Neural progenitor cell (in vitro differentiated cells): ENCODE results near the gene BRI3BP. TPM values are rescaled to one million over a fixed set of nuclear protein-coding genes. Genes with fewer than 3 reads are reported as not detected.

ENCODE experiments used
- DNase-seq: peaks from one replicate; pipeline ENCODE4 v3.0.0-alpha.2; 2016; ENCODE audit warnings: low spot score
- H2AFZ ChIP-seq: fragments of 200-600 bp; sonication (generic); replicated peaks from 2 replicates; pipeline ENCODE4 v1.6.1; 2016; ENCODE audit warnings: antibody characterized with exemption
- H3F3A ChIP-seq: fragments of 200-600 bp; sonication (generic); 2 replicates; pipeline ENCODE4 v1.6.1; 2016; ENCODE audit warnings: antibody characterized with exemption, low read depth
- H3K27ac ChIP-seq: fragments of 200-600 bp; sonication (generic); 2 replicates; pipeline ENCODE4 v1.5.1; 2016; ENCODE audit warnings: mild to moderate bottlenecking
- H3K27me3 ChIP-seq: fragments of 200-600 bp; sonication (generic); 2 replicates; pipeline ENCODE4 v1.6.1; 2016; ENCODE audit warnings: mild to moderate bottlenecking, moderate library complexity
- H3K36me3 ChIP-seq: fragments of 200-600 bp; sonication (generic); 2 replicates; pipeline ENCODE4 v1.5.1; 2016
- H3K4me1 ChIP-seq: fragments of 200-600 bp; sonication (generic); 2 replicates; pipeline ENCODE4 v1.6.1; 2016; ENCODE audit warnings: mixed run types
- H3K4me2 ChIP-seq: fragments of 200-600 bp; sonication (generic); 2 replicates; pipeline ENCODE4 v1.6.1; 2016
- H3K4me3 ChIP-seq: fragments of 200-600 bp; sonication (generic); 2 replicates; pipeline ENCODE4 v1.5.1; 2016
- H3K79me2 ChIP-seq: fragments of 200-600 bp; sonication (generic); 2 replicates; pipeline ENCODE4 v1.6.1; 2016; ENCODE audit warnings: low read depth
- H3K9ac ChIP-seq: fragments of 200-600 bp; sonication (generic); 2 replicates; pipeline ENCODE4 v1.6.1; 2016
- H3K9me3 ChIP-seq: fragments of 200-600 bp; sonication (generic); 2 replicates; pipeline ENCODE4 v1.5.1; 2016; ENCODE audit warnings: low read depth
- H4K20me1 ChIP-seq: fragments of 200-600 bp; sonication (generic); 2 replicates; pipeline ENCODE4 v1.6.1; 2016; ENCODE audit warnings: low read depth
- H3K27ac Mint-ChIP-seq: 3 replicates; pipeline ENCODE4 v1.8.0; 2021; ENCODE audit warnings: mixed read lengths
- H3K27me3 Mint-ChIP-seq: 2 replicates; pipeline ENCODE4 v1.8.0; 2022; ENCODE audit warnings: low read depth, mild to moderate bottlenecking, inconsistent platforms, moderate library complexity, mixed read lengths; ENCODE audit not compliant: insufficient read depth
- H3K36me3 Mint-ChIP-seq: 3 replicates; pipeline ENCODE4 v1.8.0; 2021; ENCODE audit warnings: mixed read lengths
- H3K4me1 Mint-ChIP-seq: 3 replicates; pipeline ENCODE4 v1.8.0; 2021; ENCODE audit warnings: mixed read lengths
- H3K4me3 Mint-ChIP-seq: 3 replicates; pipeline ENCODE4 v1.8.0; 2021; ENCODE audit warnings: mild to moderate bottlenecking, moderate library complexity, mixed read lengths
- H3K9me3 Mint-ChIP-seq: 3 replicates; pipeline ENCODE4 v1.8.0; 2020; ENCODE audit warnings: mixed read lengths
- EZH2 ChIP-seq: fragments of 200-600 bp; sonication (generic); IDR thresholded peaks from 2 replicates; pipeline ENCODE4 v1.6.1; 2017; ENCODE audit warnings: antibody characterized with exemption, mild to moderate bottlenecking, moderate library complexity
- EZH2phosphoT487 ChIP-seq: fragments of 200-600 bp; sonication (generic); IDR thresholded peaks from 2 replicates; pipeline ENCODE4 v1.6.1; 2017; ENCODE audit warnings: antibody characterized with exemption
- total RNA-seq: library from RNA; depleted of rRNA; stranded (reverse); fragments of >200 nt; gene quantifications from 2 replicates; pipeline ENCODE4 v1.2.3, GENCODE V29; 2015; ENCODE audit warnings: low replicate concordance
- TF ChIP-seq, protein P1 (sequence below): fragments of 200-600 bp; sonication (generic); IDR thresholded peaks from 2 replicates; pipeline ENCODE4 v1.5.1; 2017; ENCODE audit warnings: antibody characterized with exemption, mild to moderate bottlenecking

Gene BRI3BP
- total RNA-seq, 1 donor from 2014 or later: 2.5 TPM

DNA sequence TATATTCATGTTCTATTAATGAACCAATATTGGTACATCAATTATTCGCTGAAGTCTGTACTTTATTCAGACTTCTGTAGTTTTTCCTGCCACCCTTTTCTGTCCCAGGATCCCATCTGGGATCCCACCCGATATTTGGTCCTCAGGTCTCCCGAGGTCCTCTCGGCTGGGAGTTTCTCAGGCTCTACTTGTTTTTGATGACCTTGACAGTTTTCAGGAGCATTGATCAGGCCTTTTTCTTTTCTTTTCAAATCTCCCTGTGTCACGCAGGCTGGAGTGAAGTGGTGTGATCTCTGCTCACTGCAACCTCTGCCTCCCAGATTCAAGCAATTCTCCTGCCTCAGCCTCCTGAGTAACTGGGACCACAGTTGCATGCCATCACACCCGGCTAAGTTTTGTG, 11.2 kb downstream of the BRI3BP start:
- no peak overlapping the region for H3K27ac Mint-ChIP-seq
- no peak overlapping the region for H3K4me3 Mint-ChIP-seq
- Histone ChIP-seq H4K20me1 (no peaks in the 10 kb centered on the region), H3K4me3 (no peak overlapping the region), H3K27me3 (no peaks in the 10 kb centered on the region), H3K79me2 (peaks cover 3% of the 10 kb centered on the region), H3K27ac (no peak overlapping the region), H3F3A (no peaks in the 10 kb centered on the region), H3K9me3 (no peaks in the 10 kb centered on the region), H3K4me1 (no peaks in the 10 kb centered on the region), H3K4me2 (no peak overlapping the region), H3K36me3 (no peaks in the 10 kb centered on the region), H2AFZ (no peak overlapping the region), H3K9ac (no peak overlapping the region)
- TF ChIP-seq EZH2: no peak
- TF ChIP-seq, protein P1, sequence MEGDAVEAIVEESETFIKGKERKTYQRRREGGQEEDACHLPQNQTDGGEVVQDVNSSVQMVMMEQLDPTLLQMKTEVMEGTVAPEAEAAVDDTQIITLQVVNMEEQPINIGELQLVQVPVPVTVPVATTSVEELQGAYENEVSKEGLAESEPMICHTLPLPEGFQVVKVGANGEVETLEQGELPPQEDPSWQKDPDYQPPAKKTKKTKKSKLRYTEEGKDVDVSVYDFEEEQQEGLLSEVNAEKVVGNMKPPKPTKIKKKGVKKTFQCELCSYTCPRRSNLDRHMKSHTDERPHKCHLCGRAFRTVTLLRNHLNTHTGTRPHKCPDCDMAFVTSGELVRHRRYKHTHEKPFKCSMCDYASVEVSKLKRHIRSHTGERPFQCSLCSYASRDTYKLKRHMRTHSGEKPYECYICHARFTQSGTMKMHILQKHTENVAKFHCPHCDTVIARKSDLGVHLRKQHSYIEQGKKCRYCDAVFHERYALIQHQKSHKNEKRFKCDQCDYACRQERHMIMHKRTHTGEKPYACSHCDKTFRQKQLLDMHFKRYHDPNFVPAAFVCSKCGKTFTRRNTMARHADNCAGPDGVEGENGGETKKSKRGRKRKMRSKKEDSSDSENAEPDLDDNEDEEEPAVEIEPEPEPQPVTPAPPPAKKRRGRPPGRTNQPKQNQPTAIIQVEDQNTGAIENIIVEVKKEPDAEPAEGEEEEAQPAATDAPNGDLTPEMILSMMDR: no peak
- H3K9me3 Mint-ChIP-seq: peaks cover 2% of the 10 kb centered on the region
- no peaks in the 10 kb centered on the region for H3K4me1 Mint-ChIP-seq
- DNase-seq: no peak
- H3K36me3 Mint-ChIP-seq: peaks cover 8% of the 10 kb centered on the region
- no peaks in the 10 kb centered on the region for H3K27me3 Mint-ChIP-seq

DNA sequence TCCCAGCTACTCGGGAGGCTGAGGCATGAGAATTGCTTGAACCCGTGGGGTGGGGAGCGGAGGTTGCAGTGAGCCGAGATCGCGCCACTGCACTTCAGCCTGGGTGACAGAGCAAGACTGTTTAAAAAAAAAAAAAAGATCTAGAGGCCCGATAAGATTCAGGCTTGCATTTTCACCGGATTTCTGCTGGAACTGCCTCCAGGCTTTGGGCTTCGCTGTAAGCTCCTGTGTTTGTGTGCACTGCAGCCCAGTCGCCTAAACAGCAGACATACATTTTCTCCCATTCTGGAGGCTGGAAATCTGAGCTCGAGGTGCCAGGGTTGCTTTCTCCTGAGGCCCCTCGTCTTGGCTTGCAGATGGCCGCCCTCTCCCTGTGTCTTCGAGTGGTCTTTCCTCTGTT, 12.2 kb downstream of the BRI3BP start:
- no peak overlapping the region for H3K4me2 ChIP-seq
- Mint-ChIP-seq H3K27ac (no peak overlapping the region), H3K9me3 (peaks cover 2% of the 10 kb centered on the region), H3K27me3 (no peaks in the 10 kb centered on the region), H3K36me3 (peaks cover 6% of the 10 kb centered on the region), H3K4me1 (no peaks in the 10 kb centered on the region), H3K4me3 (no peak overlapping the region)
- H3K9ac ChIP-seq: no peak overlapping the region
- TF ChIP-seq, protein P1: no peak
- no peak for TF ChIP-seq EZH2
- TF ChIP-seq EZH2phosphoT487: no peak
- no peaks in the 10 kb centered on the region for H4K20me1 ChIP-seq
- H2AFZ ChIP-seq: no peak overlapping the region
- H3K4me3 ChIP-seq: no peak overlapping the region
- H3K9me3 ChIP-seq: no peaks in the 10 kb centered on the region
- no peaks in the 10 kb centered on the region for H3K4me1 ChIP-seq
- H3K36me3 ChIP-seq: no peaks in the 10 kb centered on the region
- H3K27ac ChIP-seq: no peak overlapping the region
- no peaks in the 10 kb centered on the region for H3K27me3 ChIP-seq
- peaks cover 3% of the 10 kb centered on the region for H3K79me2 ChIP-seq
- DNase-seq: no peak
- H3F3A ChIP-seq: no peaks in the 10 kb centered on the region

GRCh38 chr12:125006365-125006764, 12.9 kb downstream of the BRI3BP start:
- peaks cover 3% of the 10 kb centered on the region for H3K79me2 ChIP-seq
- no peak for DNase-seq
- no peaks in the 10 kb centered on the region for H3K4me1 ChIP-seq
- Mint-ChIP-seq H3K4me3 (no peak overlapping the region), H3K4me1 (no peaks in the 10 kb centered on the region), H3K36me3 (peaks cover 5% of the 10 kb centered on the region), H3K27me3 (no peaks in the 10 kb centered on the region), H3K27ac (no peak overlapping the region), H3K9me3 (peaks cover 2% of the 10 kb centered on the region)
- H3K36me3 ChIP-seq: no peaks in the 10 kb centered on the region
- H3K9ac ChIP-seq: no peak overlapping the region
- no peak overlapping the region for H3K4me2 ChIP-seq
- H3K27ac ChIP-seq: no peak overlapping the region
- no peaks in the 10 kb centered on the region for H3K27me3 ChIP-seq
- TF ChIP-seq, protein P1: no peak
- TF ChIP-seq EZH2phosphoT487 (no peak), EZH2 (no peak)
- no peak overlapping the region for H3K4me3 ChIP-seq
- no peaks in the 10 kb centered on the region for H4K20me1 ChIP-seq
- H3K9me3 ChIP-seq: no peaks in the 10 kb centered on the region
- no peaks in the 10 kb centered on the region for H3F3A ChIP-seq
- H2AFZ ChIP-seq: no peak overlapping the region
